GM18505 (cell line): ENCODE data around the gene FOSB.

Experiments
- ATAC-seq: cut with Tn5 transposase; IDR thresholded peaks from one replicate; pipeline ENCODE4 v1.9.1; 2021; ENCODE audit not compliant: unreplicated experiment
- POLR2A ChIP-seq: IDR thresholded peaks from 4 replicates; pipeline ENCODE4 v1.6.1; 2011; ENCODE audit warnings: borderline replicate concordance; ENCODE audit not compliant: insufficient read depth, insufficient read length; ENCODE audit errors: extremely low read depth

Gene FOSB

DNA sequence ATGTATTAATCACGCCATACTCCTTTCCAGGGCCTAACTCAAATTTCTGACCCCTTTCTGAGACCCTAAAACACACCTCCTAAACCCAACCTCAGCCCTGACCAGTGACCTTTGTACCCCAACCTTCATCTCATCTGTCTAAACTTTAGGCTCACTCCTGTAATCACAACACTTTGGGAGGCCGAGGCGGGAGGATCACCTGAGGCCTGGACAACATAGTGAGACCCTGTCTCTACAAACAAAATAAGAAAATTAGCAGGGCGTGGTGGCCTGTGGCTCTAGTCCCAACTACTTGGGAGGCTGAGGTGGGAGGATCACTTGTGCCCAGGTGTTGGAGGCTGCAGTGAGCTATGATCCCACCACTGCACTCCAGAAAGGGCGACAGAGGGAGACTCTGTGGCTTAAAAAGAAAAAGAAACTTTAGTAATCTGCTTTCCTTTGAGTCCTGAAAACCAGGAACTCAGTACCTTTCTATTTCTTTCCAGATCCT is 24.4 kb downstream of the FOSB start:
- ATAC-seq, result no peak
- no peak for TF ChIP-seq POLR2A

DNA sequence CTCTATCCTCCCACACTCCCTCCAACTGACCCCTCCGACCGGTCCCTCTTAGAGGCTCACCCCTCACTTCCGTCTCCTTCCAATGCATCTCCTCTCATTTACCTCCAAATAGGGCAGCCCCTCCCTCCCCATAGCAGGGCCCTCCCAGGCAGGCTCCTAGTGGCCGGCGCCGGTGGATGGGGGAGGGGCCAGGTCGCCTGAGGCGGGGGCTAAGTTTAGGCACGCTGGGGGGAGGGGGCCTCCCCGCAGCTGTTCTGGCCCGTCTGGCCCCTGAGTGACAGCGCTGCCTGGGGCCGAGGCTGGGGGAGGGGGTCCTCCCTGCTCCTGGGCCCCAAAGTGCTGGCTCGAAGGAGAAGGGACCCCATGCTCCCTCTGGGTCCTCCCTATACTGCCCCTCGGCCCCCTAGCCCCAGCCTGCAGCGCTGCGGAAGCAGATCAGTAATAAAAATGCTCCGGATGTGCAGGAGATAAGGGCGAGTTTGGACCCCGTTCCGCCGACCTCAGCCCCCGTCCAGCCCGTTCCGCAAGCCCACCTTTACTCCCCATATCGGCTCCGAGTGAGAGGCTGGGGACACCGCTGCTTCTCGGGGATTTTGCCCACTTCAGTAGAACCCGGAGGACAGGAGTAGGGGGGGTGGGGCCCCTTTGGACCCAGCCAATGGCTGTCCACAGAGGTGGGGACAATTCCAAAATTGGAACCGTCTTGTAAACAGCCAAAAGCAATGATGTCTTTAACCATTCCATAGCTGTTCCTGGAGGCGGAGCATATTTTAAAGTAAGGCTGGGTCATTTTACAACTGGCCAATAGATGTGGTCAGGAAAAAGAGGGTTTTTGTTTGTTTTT is 25.1 kb downstream of the FOSB start:
- peak; percentile 19 for TF ChIP-seq POLR2A
- no peak for ATAC-seq

DNA sequence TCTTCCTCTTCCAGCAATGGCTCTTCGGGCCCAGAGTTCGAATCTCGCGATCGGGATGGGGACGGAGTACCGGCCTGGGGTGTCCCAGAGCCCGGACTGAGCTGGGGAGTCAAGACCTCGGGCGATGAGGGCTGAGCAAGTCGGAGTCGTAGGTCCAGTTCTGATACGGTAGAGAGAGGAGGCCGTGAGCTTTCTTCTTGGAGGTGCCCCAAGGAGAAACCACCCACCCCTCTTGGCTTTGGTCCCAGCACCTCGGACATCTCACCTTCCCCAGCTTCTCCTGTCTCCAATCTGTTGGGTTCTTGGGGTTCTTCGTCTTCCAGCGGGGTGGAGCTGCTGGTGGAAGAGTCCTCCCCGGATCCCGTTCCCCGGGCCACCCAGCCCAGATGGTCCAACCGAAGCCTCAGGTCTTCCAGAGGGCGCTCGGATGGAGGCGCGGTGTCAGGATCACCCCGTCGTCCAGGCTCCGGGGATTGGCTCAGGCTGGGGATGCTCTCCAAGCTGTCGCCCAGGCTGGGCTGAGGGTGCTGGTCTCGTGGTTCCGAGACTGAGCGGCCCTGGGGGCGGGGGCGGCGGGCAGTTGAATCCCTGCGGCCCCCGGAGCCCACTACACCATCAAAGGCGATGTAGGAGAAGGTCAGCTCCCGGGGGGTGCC is 26.6 kb downstream of the FOSB start:
- no peak for ATAC-seq
- no peak for TF ChIP-seq POLR2A

DNA sequence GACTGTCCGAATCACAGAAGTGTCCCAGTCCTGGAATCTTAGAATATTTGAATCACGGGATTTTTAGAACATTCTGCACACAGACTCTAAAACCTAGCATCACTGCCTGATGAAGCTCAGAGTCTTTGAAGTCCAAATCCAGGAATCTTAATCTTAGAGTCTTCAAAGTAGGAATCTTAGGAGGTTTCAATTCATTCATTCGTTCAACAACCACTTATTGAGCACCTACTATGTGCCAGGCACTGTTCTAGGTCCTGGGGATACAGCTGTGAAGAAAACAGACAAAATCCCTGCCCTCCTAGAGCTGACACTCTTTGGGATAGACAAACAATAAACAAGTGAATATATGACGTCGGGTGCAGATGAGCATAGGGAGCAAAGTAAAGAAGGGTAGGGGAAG is 27.4 kb downstream of the FOSB start:
- ATAC-seq, result no peak
- TF ChIP-seq POLR2A, result no peak

DNA sequence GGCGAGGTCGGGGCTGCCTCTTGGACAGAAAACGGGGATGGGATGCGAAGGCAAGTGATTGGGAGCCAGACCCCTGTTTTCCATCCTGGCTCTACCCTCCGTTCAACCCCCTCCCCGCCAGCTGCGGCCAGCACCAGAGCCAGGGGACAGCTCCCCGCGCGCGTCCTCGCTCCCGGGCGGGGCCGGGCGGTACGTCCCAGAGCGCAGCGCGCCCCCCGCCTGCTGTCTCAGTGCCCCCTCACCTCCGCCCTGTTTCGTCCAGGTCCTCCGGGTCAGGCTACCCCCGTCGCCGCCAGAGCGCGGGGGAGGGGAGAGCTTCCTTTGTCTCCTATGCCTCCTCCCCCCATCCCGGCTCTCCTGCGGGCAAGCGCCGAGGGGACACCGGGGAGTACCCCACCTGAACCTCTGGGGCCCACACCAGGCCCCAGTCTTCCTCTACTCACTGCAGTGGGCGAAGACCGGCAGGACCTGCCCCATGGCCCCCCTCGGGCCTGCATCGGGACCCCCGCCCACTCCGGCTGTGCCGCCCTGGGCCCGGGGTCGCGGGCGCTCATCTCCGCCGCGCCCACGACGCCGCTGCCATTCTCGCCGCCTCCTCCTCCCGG is 28.7 kb downstream of the FOSB start:
- TF ChIP-seq POLR2A, result no peak
- ATAC-seq, result peak; percentile 11

DNA sequence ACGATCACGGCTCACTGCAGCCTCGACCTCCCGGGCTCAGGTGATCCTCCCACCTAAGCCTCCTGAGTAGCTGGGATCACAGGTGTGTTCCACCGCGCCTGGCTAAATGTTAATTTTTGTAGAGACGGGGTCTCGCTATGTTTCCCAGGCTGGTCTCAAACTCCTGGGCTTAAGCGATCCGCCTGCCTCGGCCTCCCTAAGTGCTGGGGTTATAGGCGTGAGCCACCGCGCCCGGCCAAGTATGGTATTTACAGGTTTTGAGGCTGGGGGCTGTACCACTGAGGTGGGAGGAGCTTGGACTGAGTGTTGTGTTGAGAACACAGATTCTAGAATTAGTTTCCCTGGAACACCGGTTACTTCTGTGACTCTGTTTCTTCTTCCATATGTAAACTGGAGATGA is 30.0 kb downstream of the FOSB start:
- ATAC-seq, result no peak
- no peak for TF ChIP-seq POLR2A

DNA sequence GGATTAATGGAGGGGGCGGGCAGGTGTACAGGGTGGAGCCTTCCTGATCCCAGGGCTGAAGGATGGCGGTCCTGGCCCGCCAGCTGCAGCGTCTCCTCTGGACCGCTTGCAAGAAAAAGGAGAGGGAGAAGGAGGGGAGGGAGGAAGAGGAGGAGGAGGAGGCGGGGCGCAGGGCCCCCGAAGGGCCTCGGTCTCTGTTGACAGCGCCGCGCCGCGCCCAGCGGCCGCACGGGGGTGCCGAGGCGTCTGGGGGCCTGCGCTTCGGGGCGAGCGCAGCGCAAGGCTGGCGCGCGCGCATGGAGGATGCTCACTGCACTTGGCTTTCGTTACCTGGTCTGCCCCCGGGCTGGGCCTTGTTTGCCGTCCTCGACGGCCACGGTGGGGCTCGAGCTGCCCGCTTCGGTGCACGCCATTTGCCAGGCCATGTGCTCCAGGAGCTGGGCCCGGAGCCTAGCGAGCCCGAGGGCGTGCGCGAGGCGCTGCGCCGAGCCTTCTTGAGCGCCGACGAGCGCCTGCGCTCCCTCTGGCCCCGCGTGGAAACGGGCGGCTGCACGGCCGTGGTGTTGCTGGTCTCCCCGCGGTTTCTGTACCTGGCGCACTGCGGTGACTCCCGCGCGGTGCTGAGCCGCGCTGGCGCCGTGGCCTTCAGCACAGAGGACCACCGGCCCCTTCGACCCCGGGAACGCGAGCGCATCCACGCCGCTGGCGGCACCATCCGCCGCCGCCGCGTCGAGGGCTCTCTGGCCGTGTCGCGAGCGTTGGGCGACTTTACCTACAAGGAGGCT is 30.8 kb downstream of the FOSB start, which contains the start of gene PPM1N:
PPM1N (plus strand) TSS at position 33 of the 785 bp plus-strand sequence; CDS start at position 63, 30 bp downstream.
- no peak for TF ChIP-seq POLR2A
- no peak for ATAC-seq

DNA sequence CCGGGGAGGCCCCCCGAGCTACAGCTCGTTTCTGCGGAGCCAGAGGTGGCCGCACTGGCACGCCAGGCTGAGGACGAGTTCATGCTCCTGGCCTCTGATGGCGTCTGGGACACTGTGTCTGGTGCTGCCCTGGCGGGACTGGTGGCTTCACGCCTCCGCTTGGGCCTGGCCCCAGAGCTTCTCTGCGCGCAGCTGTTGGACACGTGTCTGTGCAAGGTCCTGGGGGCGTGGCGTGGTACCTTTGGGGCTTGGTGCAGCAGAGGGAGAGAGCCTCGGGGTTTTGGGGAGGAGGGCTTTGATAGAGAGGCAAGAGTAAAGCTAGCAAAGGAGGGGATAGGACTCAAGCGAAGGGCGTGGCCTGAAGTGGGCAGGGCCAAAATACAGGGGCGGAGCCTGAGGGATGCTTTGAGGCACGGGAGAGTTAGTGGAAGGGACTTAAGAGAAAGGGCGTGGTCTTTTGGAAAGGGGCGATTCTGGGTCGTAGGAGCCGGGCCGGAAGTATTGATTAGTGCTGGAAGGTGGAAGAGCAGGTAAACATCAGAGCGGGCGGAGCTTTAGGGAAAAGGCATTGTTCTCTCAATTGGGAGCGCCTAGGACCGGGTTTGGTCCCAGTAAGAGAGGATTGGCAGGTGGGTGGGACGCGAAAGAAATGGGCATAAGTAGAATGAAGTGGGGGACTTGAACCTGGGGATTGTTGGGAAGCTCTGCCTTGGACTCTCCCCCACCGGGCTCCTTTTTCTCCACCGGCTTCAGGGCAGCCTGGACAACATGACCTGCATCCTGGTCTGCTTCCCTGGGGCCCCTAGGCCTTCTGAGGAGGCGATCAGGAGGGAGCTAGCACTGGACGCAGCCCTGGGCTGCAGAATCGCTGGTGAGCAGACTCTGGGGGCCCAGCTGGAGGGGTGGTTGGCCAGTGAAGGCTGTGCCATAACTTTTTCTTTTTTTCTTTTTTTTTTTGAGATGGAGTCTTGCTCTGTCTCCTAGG is 31.7 kb downstream of the FOSB start:
- TF ChIP-seq POLR2A, result no peak
- ATAC-seq, result no peak

DNA sequence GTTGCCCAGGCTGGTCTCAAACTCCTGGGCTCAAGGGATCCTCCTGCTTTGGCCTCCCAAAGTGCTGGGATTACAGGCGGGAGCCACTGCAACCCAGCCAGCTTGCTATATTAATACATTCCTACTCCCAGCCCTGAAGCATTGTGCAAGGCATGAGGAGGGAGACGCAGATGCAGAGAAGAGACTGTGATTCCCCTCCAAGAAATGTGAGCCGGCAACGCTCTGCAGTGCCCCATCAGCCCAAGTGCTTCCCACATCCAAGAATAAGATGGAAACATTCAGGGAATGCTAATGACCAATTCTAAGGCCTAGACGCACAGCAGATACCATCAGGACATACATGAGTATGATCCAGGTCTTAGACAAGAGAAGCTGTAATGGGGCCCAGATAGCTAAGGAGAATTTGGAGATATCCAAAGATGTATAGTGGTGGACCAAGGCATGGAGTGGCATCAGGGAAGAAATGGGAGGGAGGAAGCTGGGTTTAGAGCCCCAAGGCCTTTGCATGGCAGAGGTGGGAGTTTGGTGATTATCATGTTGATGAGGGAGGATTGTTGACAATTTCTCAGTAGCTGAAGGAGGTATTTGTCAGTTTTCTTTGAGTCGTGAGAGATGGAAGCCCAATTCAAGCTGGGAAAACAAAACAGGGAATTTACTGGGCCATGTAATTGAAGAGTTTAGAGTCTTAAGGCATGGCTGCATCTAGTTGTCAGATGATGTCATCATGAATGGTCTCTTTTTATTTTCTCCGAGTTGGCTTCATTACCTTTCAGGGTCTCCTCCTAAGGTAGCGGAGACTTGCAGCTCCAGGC is 33.3 kb downstream of the FOSB start:
- TF ChIP-seq POLR2A, result no peak
- ATAC-seq, result no peak

DNA sequence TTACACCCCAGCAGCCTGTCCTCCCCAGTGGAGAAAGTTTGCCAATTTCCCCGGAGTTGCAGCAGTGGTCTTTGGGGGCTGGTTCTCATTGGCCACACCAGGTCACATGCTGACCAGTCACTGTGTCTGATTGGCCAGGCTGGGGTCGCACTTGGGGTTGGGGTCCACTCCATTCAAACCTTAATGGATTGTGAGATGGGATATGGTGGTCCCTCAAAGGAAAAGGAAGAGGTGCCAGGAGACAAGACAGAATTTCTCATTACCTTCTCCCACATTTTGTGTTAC is 33.9 kb downstream of the FOSB start:
- TF ChIP-seq POLR2A, result no peak
- ATAC-seq, result no peak

DNA sequence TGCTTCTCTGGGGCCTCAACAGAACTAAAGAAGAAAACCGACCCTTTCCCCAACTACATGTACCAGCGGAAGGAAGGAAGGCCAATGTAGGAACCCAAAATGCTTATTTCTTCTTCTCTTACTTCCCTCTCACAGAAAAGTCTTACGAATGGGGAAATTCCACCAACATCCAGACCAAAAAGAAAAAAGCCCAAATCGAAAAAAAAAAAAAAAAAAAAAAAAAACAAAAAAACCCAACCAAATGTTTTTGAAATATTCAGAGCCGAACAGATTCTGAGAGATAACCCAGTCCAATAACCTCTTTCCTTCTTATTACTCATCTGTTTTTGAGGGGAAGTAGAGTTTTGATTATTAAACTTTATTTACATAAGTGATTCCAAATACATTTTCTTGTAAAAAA is 34.3 kb downstream of the FOSB start:
- no peak for ATAC-seq
- no peak for TF ChIP-seq POLR2A
